GM19099 (cell line): ENCODE measurements around the gene MMP7.

Source experiments
- POLR2A ChIP-seq: IDR thresholded peaks from 3 replicates; pipeline ENCODE4 v1.6.1; 2011; ENCODE audit warnings: low read depth; ENCODE audit not compliant: insufficient read length; ENCODE audit errors: extremely low read depth

The MMP7 gene

GRCh38 chr11:102521121-102521520 lies 9.4 kb downstream of the MMP7 start:
- TF ChIP-seq POLR2A, result no peak

GRCh38 chr11:102520514-102520913 lies 10.0 kb downstream of the MMP7 start:
- no peak for TF ChIP-seq POLR2A

GRCh38 chr11:102518296-102519094 lies 12.1 kb downstream of the MMP7 start:
- no peak for TF ChIP-seq POLR2A

GRCh38 chr11:102517670-102518069 lies 12.9 kb downstream of the MMP7 start:
- TF ChIP-seq POLR2A, result no peak

GRCh38 chr11:102516179-102516578 lies 14.4 kb downstream of the MMP7 start:
- no peak for TF ChIP-seq POLR2A

- no peak for TF ChIP-seq POLR2A
Observed at GRCh38 chr11:102513869-102514268, 16.7 kb downstream of the MMP7 start.

GRCh38 chr11:102510439-102511135 lies 20.0 kb downstream of the MMP7 start:
- no peak for TF ChIP-seq POLR2A

- TF ChIP-seq POLR2A, result no peak
Observed at GRCh38 chr11:102500829-102501228, 29.7 kb downstream of the MMP7 start.

GRCh38 chr11:102499931-102500330 lies 30.6 kb downstream of the MMP7 start:
- TF ChIP-seq POLR2A, result no peak

GRCh38 chr11:102499151-102499550 lies 31.4 kb downstream of the MMP7 start:
- TF ChIP-seq POLR2A, result no peak

- TF ChIP-seq POLR2A, result no peak
Observed at GRCh38 chr11:102497061-102497460, 33.5 kb downstream of the MMP7 start.

GRCh38 chr11:102495161-102496042 lies 35.1 kb downstream of the MMP7 start:
- no peak for TF ChIP-seq POLR2A

GRCh38 chr11:102494216-102494615 lies 36.3 kb downstream of the MMP7 start:
- no peak for TF ChIP-seq POLR2A

- TF ChIP-seq POLR2A, result no peak
Observed at GRCh38 chr11:102493524-102493923, 37.0 kb downstream of the MMP7 start.

- TF ChIP-seq POLR2A, result no peak
Observed at GRCh38 chr11:102491969-102492368, 38.6 kb downstream of the MMP7 start.
